Natural killer cell (primary cell): ENCODE measurements around the gene WDR43. TPM values are rescaled to one million over a fixed set of nuclear protein-coding genes. Genes with fewer than 3 reads are reported as not detected.

Experiments used
- ATAC-seq, 3 donors: fragments of 150-1000 bp in 2 of 3; fragments of 200-7000 bp in 1 of 3; cut with Tn5 transposase; 1 replicate in 1 of 3; 2 replicates in 2 of 3; pipeline ENCODE4 v1.10.0; 2021; ENCODE audit warnings: mild to moderate bottlenecking in 2 of 3, moderate library complexity in 2 of 3
- DNase-seq, 2 donors: peaks; one replicate each; pipeline versions ENCODE4 v3.0.0 to v3.0.0-alpha.2; 2013 to 2021; ENCODE audit warnings: mixed read lengths in 1 of 2
- H3K27ac ChIP-seq: one replicate; pipeline ENCODE4 v1.5.1; 2013; ENCODE audit warnings: mild to moderate bottlenecking, low read length
- H3K27me3 ChIP-seq: one replicate; pipeline ENCODE4 v1.6.1; 2013; ENCODE audit warnings: low read length; ENCODE audit not compliant: control insufficient read depth, insufficient read depth
- H3K36me3 ChIP-seq: one replicate; pipeline ENCODE4 v1.6.1; 2013; ENCODE audit warnings: low read length; ENCODE audit not compliant: control insufficient read depth, insufficient read depth
- H3K4me1 ChIP-seq: one replicate; pipeline ENCODE4 v1.6.1; 2013; ENCODE audit warnings: low read length; ENCODE audit not compliant: control insufficient read depth, insufficient read depth
- H3K4me3 ChIP-seq: one replicate; pipeline ENCODE4 v1.5.1; 2013; ENCODE audit warnings: low read length
- H3K9me3 ChIP-seq: one replicate; pipeline ENCODE4 v1.6.1; 2013; ENCODE audit warnings: low read length; ENCODE audit not compliant: control insufficient read depth, insufficient read depth
- H3K27ac Mint-ChIP-seq, 2 donors: one replicate each; pipeline ENCODE4 v1.8.0; 2022; ENCODE audit warnings: mild to moderate bottlenecking in 2 of 2, mixed read lengths in 2 of 2, moderate library complexity in 1 of 2
- H3K27me3 Mint-ChIP-seq, 2 donors: one replicate each; pipeline ENCODE4 v1.8.0; 2022; ENCODE audit warnings: low read depth in 2 of 2, mixed read lengths in 2 of 2
- H3K36me3 Mint-ChIP-seq: one replicate; pipeline ENCODE4 v1.8.0; 2022; ENCODE audit warnings: mixed read lengths
- H3K4me1 Mint-ChIP-seq, 2 donors: one replicate each; pipeline ENCODE4 v1.8.0; 2022; ENCODE audit warnings: mixed read lengths in 2 of 2
- H3K4me3 Mint-ChIP-seq: one replicate; pipeline ENCODE4 v1.8.0; 2022; ENCODE audit warnings: mild to moderate bottlenecking, moderate library complexity, mixed read lengths
- H3K9me3 Mint-ChIP-seq, 2 donors: one replicate each; pipeline ENCODE4 v1.8.0; 2022; ENCODE audit warnings: mixed read lengths in 2 of 2
- WGBS: methylation state at CpG from one replicate; pipeline ENCODE4 v1.1.7; 2013; ENCODE audit warnings: missing lambda C conversion rate; ENCODE audit not compliant: insufficient coverage; 5-methylcytosine and 5-hydroxymethylcytosine counted together
- intact Hi-C: fragments of 100-400 bp; cut with micrococcal nuclease; formaldehyde crosslinking; loops from one replicate; pipeline ENCODE4 v1.14.2; 2022
- total RNA-seq, 4 donors: library from RNA; stranded (reverse); fragments of 120-200 nt in 1 of 4; gene quantifications; one replicate each; pipeline versions ENCODE4 v1.2.3 to v1.2.4, GENCODE V29; 2013 to 2022
- TF ChIP-seq, protein P1 (sequence below): fragments of 200-600 bp; IDR thresholded peaks from one replicate; pipeline ENCODE4 v1.8.0; 2022; ENCODE audit warnings: antibody characterized with exemption

Gene WDR43
- total RNA-seq, 3 donors from 2014 or later (not counting 1 experiment from before 2014, with no cell fraction given): 45.1 to 53.2 (median 49.1) TPM

DNA sequence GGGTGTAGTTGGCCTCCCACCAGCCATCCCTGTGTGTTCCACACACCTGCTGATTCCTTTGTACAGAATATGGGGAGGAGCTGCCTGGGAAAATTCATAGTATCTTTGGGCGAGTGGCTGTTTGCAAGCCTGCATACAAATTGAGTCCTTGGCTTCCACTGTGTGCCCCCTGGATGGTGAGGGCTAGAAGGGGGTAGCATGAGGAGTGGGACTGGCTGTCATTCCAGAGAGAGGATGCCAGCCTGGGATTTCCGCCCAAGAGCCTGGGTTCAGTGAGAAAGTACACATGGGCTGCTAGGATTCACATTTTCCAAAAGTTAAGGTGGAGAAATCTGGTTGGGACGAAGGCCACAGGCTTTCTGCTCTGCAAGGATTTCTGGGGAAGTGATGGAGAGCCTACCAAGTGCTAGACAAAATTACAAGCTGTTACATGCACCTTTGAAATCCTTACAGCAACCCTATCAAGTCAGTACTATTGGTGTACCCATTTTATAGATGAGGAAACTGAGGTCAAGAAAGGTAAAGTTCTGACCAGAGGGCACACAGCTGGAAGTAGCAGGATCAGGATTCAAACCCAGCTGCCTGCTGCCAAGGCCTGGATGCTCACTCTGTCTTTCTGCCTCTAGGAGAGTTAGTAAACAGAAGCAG, 86.0 kb downstream of the WDR43 start:
- ATAC-seq (no peak), DNase-seq (no peak)
- Mint-ChIP-seq H3K27me3 (no peaks in the 10 kb centered on the region), H3K9me3 (no peaks in the 10 kb centered on the region), H3K4me3 (no peak overlapping the region), H3K4me1 (peaks cover 0 to 5% of the 10 kb centered on the region in 2 donors), H3K36me3 (no peaks in the 10 kb centered on the region), H3K27ac (peak overlapping the region in 1 of 2 donors; percentile 9)
- H3K4me1 ChIP-seq: no peaks in the 10 kb centered on the region
- intact Hi-C loops: no loop called here
- H3K27ac ChIP-seq: no peak overlapping the region
- no peaks in the 10 kb centered on the region for H3K27me3 ChIP-seq
- H3K4me3 ChIP-seq: no peak overlapping the region
- no peaks in the 10 kb centered on the region for H3K36me3 ChIP-seq
- WGBS: 33% methylated on average over 3 of the region's 3 CpGs
- no peaks in the 10 kb centered on the region for H3K9me3 ChIP-seq
- TF ChIP-seq, protein P1, sequence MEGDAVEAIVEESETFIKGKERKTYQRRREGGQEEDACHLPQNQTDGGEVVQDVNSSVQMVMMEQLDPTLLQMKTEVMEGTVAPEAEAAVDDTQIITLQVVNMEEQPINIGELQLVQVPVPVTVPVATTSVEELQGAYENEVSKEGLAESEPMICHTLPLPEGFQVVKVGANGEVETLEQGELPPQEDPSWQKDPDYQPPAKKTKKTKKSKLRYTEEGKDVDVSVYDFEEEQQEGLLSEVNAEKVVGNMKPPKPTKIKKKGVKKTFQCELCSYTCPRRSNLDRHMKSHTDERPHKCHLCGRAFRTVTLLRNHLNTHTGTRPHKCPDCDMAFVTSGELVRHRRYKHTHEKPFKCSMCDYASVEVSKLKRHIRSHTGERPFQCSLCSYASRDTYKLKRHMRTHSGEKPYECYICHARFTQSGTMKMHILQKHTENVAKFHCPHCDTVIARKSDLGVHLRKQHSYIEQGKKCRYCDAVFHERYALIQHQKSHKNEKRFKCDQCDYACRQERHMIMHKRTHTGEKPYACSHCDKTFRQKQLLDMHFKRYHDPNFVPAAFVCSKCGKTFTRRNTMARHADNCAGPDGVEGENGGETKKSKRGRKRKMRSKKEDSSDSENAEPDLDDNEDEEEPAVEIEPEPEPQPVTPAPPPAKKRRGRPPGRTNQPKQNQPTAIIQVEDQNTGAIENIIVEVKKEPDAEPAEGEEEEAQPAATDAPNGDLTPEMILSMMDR: no peak

DNA sequence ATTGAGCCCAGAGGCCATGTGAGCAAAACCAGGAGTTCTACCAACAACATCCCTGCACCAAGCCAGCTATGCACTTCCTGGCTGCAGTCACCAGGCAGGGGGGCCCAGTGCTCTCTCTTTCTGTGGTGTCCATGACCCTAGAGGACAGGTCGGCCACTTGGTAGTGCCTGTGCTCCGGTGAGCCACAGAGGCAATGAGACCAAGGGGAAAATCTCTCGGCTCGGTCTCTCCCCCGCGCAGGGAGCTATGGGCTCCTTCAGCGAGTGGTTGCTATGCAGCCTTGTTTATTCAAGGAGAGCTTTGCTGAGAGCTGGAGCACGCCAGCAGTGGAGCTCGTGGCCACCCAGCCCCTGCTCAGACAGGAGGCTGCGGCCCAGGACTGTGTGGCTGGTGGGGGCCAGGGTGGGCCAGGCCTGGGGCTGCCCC, 86.6 kb downstream of the WDR43 start, which contains the start of gene TOGARAM2:
Gene TOGARAM2 (plus strand): TSS at position 283 of the 426 bp plus-strand sequence. CDS start 13,537 bp downstream, outside the sequence.
- Mint-ChIP-seq H3K9me3 (no peaks in the 10 kb centered on the region), H3K27ac (peak within 1 kb of the TSS; percentile 9 to 51), H3K4me1 (peaks cover under 1 to 6% of the 10 kb centered on the region in 2 donors), H3K36me3 (no peaks in the 10 kb centered on the region), H3K4me3 (no peak within 1 kb of the TSS), H3K27me3 (no peaks in the 10 kb centered on the region)
- Histone ChIP-seq H3K9me3 (no peaks in the 10 kb centered on the region), H3K4me1 (peaks cover 2% of the 10 kb centered on the region), H3K27me3 (no peaks in the 10 kb centered on the region), H3K4me3 (no peak within 1 kb of the TSS), H3K27ac (no peak within 1 kb of the TSS), H3K36me3 (no peaks in the 10 kb centered on the region)
- 82% methylated on average over 10 of the region's 10 CpGs for WGBS
- intact Hi-C loops: no loop called here
- no peak for DNase-seq
- no peak for ATAC-seq
- TF ChIP-seq, protein P1: no peak

DNA sequence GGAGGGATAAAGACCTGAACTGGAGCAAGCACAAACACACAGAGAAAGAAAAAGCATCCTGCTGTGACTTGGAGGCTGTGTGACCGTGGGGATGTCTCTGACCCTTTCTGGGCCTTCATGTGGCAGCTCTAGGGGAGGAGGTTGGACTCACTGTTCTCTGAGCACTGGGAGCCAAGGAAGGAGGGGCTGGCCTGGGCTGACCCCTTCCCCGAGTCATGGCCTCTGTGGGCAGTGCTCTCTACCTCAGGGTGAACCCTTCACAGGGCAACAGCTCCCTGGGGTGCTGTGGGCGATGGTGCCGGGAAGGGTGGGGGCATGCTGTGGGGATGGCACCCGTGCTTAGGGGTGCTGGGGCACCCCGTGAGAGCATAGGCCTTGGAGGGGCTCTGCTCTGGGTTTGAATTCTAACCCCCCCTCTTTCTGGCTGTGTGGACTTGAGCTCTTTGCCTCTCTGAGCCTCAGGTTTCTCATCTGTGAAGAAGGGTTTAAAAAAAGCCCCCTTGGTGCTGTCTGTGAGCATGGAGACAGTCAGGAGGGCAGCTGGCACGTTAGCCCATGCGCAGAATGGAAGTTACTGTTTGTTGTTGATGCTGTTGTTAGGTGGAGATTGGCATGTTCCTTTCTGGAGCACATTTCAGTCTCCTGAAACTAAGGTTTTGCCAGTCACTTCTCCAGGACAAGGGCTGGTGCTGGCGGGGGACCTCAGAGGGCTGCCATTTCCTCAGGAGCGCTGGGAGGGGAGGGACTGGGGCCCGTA, 87.3 kb downstream of the WDR43 start:
- H3K4me1 Mint-ChIP-seq: peaks cover 8 to 14% of the 10 kb centered on the region in 2 donors
- Histone ChIP-seq H3K27me3 (no peaks in the 10 kb centered on the region), H3K36me3 (no peaks in the 10 kb centered on the region), H3K4me3 (no peak overlapping the region), H3K9me3 (no peaks in the 10 kb centered on the region), H3K27ac (no peak overlapping the region), H3K4me1 (peaks cover 9% of the 10 kb centered on the region)
- no peaks in the 10 kb centered on the region for H3K9me3 Mint-ChIP-seq
- intact Hi-C loops: no loop called here
- ATAC-seq: no peak
- TF ChIP-seq, protein P1: no peak
- WGBS: 79% methylated on average over 11 of the region's 11 CpGs
- DNase-seq: no peak
- no peak overlapping the region for H3K4me3 Mint-ChIP-seq
- H3K27ac Mint-ChIP-seq: peak overlapping the region in 1 of 2 donors; percentile 51
- no peaks in the 10 kb centered on the region for H3K36me3 Mint-ChIP-seq
- H3K27me3 Mint-ChIP-seq: no peaks in the 10 kb centered on the region
